ENCODE results near the gene GLIS1.

The GLIS1 gene

GRCh38 chr1:53535846-53536245 is 203.1 kb downstream of the GLIS1 start:
- Mint-ChIP-seq H3K27ac (no peak overlapping the region), H3K36me3 (ENCODE audit: low read depth) (no peaks in the 10 kb centered on the region), H3K4me3 (no peak overlapping the region), H3K27me3 (peaks cover 2% of the 10 kb centered on the region), H3K9me3 (no peaks in the 10 kb centered on the region), H3K4me1 (ENCODE audit: low read depth) (no peaks in the 10 kb centered on the region)
- no peak for DNase-seq

DNA sequence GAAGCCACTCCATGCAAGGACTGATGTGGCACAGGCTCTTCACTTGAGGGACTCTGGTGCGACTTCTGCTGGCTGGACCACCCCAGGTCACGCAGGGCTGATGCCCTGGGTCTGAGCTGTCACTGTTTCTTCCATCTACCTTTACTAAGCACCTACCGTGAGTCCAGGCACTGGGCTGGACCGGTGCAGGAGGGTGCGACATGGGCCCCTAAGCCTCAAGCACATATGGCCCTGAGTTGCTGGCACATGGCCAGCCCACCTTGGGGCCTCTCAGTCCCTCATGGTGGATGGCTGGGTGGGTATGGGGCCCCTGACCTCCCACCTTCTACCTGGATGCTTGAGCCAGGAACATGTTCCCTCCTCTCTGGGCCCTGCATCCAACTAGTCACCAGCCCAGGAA is 203.7 kb downstream of the GLIS1 start:
- no peak overlapping the region for H3K4me3 Mint-ChIP-seq

GRCh38 chr1:53532912-53533311 is 206.1 kb downstream of the GLIS1 start:
- H3K4me1 Mint-ChIP-seq (ENCODE audit: low read depth), result no peaks in the 10 kb centered on the region
- no peak overlapping the region for H3K27ac Mint-ChIP-seq
- no peak for DNase-seq

More for the DNA sequence above, 203.7 kb downstream of the GLIS1 start:
- no peak overlapping the region for H3K27ac Mint-ChIP-seq
- no peaks in the 10 kb centered on the region for H3K4me1 Mint-ChIP-seq (ENCODE audit: low read depth)
- DNase-seq, result no peak
- no peaks in the 10 kb centered on the region for H3K36me3 Mint-ChIP-seq (ENCODE audit: low read depth)
- H3K27me3 Mint-ChIP-seq, result peaks cover 2% of the 10 kb centered on the region
- H3K9me3 Mint-ChIP-seq, result no peaks in the 10 kb centered on the region

DNA sequence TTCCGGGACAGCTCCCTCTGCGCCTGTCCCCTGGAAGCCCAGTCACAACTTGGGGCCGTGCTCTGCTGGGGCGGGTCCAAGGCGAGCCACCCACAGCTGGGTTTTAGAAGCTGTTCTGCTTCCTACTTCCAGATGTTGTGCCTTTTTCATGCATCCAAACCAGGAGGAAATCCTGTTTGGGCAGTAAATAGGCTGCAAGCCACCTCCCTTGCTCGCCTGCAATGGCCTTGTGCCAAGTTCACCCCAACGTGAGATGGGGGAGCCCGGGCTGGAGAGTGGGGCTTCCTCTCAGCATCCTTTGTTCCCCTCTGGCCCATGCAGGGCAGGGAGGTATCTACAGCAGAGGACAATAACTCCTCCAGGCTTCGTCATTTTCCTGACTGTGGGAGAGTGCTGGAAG is 206.6 kb downstream of the GLIS1 start:
- H3K4me3 Mint-ChIP-seq, result no peak overlapping the region
- no peaks in the 10 kb centered on the region for H3K36me3 Mint-ChIP-seq (ENCODE audit: low read depth)
- DNase-seq, result no peak
- H3K4me1 Mint-ChIP-seq (ENCODE audit: low read depth), result no peaks in the 10 kb centered on the region
- H3K9me3 Mint-ChIP-seq, result no peaks in the 10 kb centered on the region
- peaks cover 2% of the 10 kb centered on the region for H3K27me3 Mint-ChIP-seq
- H3K27ac Mint-ChIP-seq, result no peak overlapping the region

More at GRCh38 chr1:53532912-53533311, 206.1 kb downstream of the GLIS1 start:
- H3K9me3 Mint-ChIP-seq, result no peaks in the 10 kb centered on the region
- peaks cover 2% of the 10 kb centered on the region for H3K27me3 Mint-ChIP-seq
- H3K36me3 Mint-ChIP-seq (ENCODE audit: low read depth), result no peaks in the 10 kb centered on the region
- no peak overlapping the region for H3K4me3 Mint-ChIP-seq

DNA sequence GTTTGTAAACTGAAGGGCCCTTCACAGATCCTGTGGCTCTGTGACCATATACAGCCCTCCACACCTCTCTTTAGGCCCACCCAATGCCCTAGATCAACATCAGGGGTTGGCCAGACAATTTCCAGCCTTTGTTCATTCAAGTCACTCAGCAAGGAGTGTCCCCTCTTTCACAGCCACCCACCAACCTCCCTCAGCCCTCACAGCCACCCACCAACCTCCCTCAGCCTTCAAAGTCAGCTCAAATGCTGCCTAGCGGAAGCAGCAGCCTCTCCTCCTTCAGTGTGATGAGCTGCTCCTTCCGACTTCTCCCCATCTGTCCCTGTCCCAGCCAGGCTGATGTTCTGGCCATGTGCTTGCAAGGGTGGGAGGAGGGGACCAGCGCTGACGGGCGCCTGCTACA is 208.4 kb downstream of the GLIS1 start:
- H3K4me3 Mint-ChIP-seq, result no peak overlapping the region
- no peaks in the 10 kb centered on the region for H3K9me3 Mint-ChIP-seq
- no peaks in the 10 kb centered on the region for H3K4me1 Mint-ChIP-seq (ENCODE audit: low read depth)
- no peak overlapping the region for H3K27ac Mint-ChIP-seq
- H3K36me3 Mint-ChIP-seq (ENCODE audit: low read depth), result no peaks in the 10 kb centered on the region
- H3K27me3 Mint-ChIP-seq, result peaks cover 1% of the 10 kb centered on the region
- no peak for DNase-seq

DNA sequence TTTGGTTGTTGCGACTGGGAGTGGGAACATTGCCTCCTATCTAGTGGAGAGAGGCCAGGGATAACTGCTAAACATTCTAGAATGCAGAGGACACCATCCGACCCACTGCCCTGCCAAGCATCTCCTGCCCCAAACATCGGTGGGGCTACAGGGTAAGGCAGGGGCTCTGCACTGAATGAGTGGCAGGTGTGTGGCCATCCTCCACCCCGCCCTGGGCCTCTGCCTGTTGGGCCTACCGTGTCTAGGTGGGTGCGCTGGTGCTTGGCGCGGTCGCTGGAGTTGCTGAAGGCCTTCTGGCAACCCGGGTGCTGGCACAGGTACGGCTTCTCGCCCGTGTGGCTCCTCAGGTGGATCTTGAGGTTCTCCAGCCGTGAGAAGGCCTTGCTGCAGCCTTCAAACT is 209.4 kb downstream of the GLIS1 start:
- H3K4me3 Mint-ChIP-seq, result no peak overlapping the region
- DNase-seq, result no peak
- H3K4me1 Mint-ChIP-seq (ENCODE audit: low read depth), result no peaks in the 10 kb centered on the region
- no peaks in the 10 kb centered on the region for H3K27me3 Mint-ChIP-seq
- H3K36me3 Mint-ChIP-seq (ENCODE audit: low read depth), result no peaks in the 10 kb centered on the region
- H3K9me3 Mint-ChIP-seq, result no peaks in the 10 kb centered on the region
- H3K27ac Mint-ChIP-seq, result no peak overlapping the region

- no peak for DNase-seq
- H3K27me3 Mint-ChIP-seq, result no peaks in the 10 kb centered on the region
- H3K4me3 Mint-ChIP-seq, result no peak overlapping the region
- H3K36me3 Mint-ChIP-seq (ENCODE audit: low read depth), result no peaks in the 10 kb centered on the region
- H3K27ac Mint-ChIP-seq, result no peak overlapping the region
- no peaks in the 10 kb centered on the region for H3K4me1 Mint-ChIP-seq (ENCODE audit: low read depth)
- no peaks in the 10 kb centered on the region for H3K9me3 Mint-ChIP-seq
These were observed 211.6 kb downstream of the GLIS1 start for GRCh38 chr1:53527368-53527767.

GRCh38 chr1:53526451-53527101 is 212.4 kb downstream of the GLIS1 start:
- Mint-ChIP-seq H3K27me3 (no peaks in the 10 kb centered on the region), H3K4me1 (ENCODE audit: low read depth) (no peaks in the 10 kb centered on the region), H3K27ac (no peak overlapping the region), H3K4me3 (no peak overlapping the region), H3K9me3 (no peaks in the 10 kb centered on the region), H3K36me3 (ENCODE audit: low read depth) (no peaks in the 10 kb centered on the region)
- no peak for DNase-seq

DNA sequence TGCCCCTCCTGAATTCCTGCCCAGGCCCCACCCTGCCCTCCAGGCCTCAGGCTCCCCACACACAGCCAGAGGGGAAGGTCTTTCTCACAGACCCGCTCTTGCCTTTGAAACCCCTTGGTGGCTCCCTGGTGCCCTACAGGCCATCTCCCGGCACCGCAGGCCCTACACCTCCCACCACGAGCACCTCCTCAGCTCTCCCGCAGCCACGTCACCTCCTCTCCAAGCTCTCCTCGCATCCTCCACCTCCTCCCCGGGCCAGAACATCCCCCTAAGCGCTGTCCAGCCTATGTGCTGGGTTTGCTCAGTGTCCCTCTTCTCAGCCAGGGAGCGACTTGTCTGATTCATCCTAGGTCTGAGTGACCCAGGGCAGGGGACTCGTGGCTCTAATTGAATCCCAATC is 213.4 kb downstream of the GLIS1 start:
- Mint-ChIP-seq H3K9me3 (no peaks in the 10 kb centered on the region), H3K4me3 (no peak overlapping the region), H3K4me1 (ENCODE audit: low read depth) (no peaks in the 10 kb centered on the region), H3K27me3 (no peaks in the 10 kb centered on the region), H3K36me3 (ENCODE audit: low read depth) (no peaks in the 10 kb centered on the region), H3K27ac (no peak overlapping the region)
- DNase-seq, result no peak

GRCh38 chr1:53524428-53525375 is 214.3 kb downstream of the GLIS1 start:
- no peaks in the 10 kb centered on the region for H3K9me3 Mint-ChIP-seq
- no peaks in the 10 kb centered on the region for H3K36me3 Mint-ChIP-seq (ENCODE audit: low read depth)
- DNase-seq, result no peak
- H3K27me3 Mint-ChIP-seq, result no peaks in the 10 kb centered on the region
- H3K27ac Mint-ChIP-seq, result no peak overlapping the region
- no peaks in the 10 kb centered on the region for H3K4me1 Mint-ChIP-seq (ENCODE audit: low read depth)
- no peak overlapping the region for H3K4me3 Mint-ChIP-seq

GRCh38 chr1:53521924-53522552 is 216.9 kb downstream of the GLIS1 start:
- DNase-seq, result no peak
- Mint-ChIP-seq H3K9me3 (no peaks in the 10 kb centered on the region), H3K4me3 (no peak overlapping the region), H3K27me3 (no peaks in the 10 kb centered on the region), H3K4me1 (ENCODE audit: low read depth) (no peaks in the 10 kb centered on the region), H3K27ac (no peak overlapping the region), H3K36me3 (ENCODE audit: low read depth) (no peaks in the 10 kb centered on the region)

GRCh38 chr1:53520481-53520880 is 218.5 kb downstream of the GLIS1 start:
- Mint-ChIP-seq H3K4me3 (no peak overlapping the region), H3K27me3 (no peaks in the 10 kb centered on the region), H3K4me1 (ENCODE audit: low read depth) (no peaks in the 10 kb centered on the region), H3K27ac (no peak overlapping the region), H3K9me3 (no peaks in the 10 kb centered on the region), H3K36me3 (ENCODE audit: low read depth) (no peaks in the 10 kb centered on the region)
- no peak for DNase-seq

- Mint-ChIP-seq H3K4me3 (no peak overlapping the region), H3K36me3 (ENCODE audit: low read depth) (no peaks in the 10 kb centered on the region), H3K27me3 (no peaks in the 10 kb centered on the region)
These were observed 219.5 kb downstream of the GLIS1 start for GRCh38 chr1:53519421-53519820.

GRCh38 chr1:53518775-53519174 is 220.2 kb downstream of the GLIS1 start:
- Mint-ChIP-seq H3K4me3 (no peak overlapping the region), H3K36me3 (ENCODE audit: low read depth) (no peaks in the 10 kb centered on the region)

More at GRCh38 chr1:53519421-53519820, 219.5 kb downstream of the GLIS1 start:
- H3K27ac Mint-ChIP-seq, result no peak overlapping the region
- no peaks in the 10 kb centered on the region for H3K4me1 Mint-ChIP-seq (ENCODE audit: low read depth)
- no peaks in the 10 kb centered on the region for H3K9me3 Mint-ChIP-seq
- DNase-seq, result no peak

More at GRCh38 chr1:53518775-53519174, 220.2 kb downstream of the GLIS1 start:
- no peak overlapping the region for H3K27ac Mint-ChIP-seq
- H3K27me3 Mint-ChIP-seq, result no peaks in the 10 kb centered on the region
- H3K4me1 Mint-ChIP-seq (ENCODE audit: low read depth), result no peaks in the 10 kb centered on the region
- no peak for DNase-seq
- no peaks in the 10 kb centered on the region for H3K9me3 Mint-ChIP-seq

Measured in activated T-cell treated with anti-CD3 and anti-CD28 coated beads, Interleukin-2, amount 50 U/mL, for 24 hours (primary cell).